BJ (cell line): ENCODE measurements around the gene SMIM10. TPM values are rescaled to one million over a fixed set of nuclear protein-coding genes. Genes with fewer than 3 reads are reported as not detected.

Experiments used
- CTCF ChIA-PET: fragments of 350-600 bp; formaldehyde crosslinking; extraction: SDS; loops from one replicate; lab custom pipeline; 2021; ENCODE audit warnings: antibody characterized with exemption, inconsistent platforms; lab: Yijun Ruan, JAX
- POLR2A ChIA-PET: fragments of 300-600 bp; sonication (Branson Sonifier 250); formaldehyde crosslinking; extraction: SDS; loops from one replicate; lab custom pipeline; 2021; ENCODE audit warnings: antibody characterized with exemption; lab: Charles Lee
- DNase-seq: peaks from one replicate; pipeline ENCODE4 v3.0.0-alpha.2; 2011; ENCODE audit warnings: low read depth
- H3K27me3 ChIP-seq: 2 replicates; pipeline ENCODE4 v1.6.0; 2011; ENCODE audit warnings: low read length; ENCODE audit not compliant: control insufficient read depth, insufficient read depth
- H3K36me3 ChIP-seq: 2 replicates; pipeline ENCODE4 v1.5.1; 2011; ENCODE audit warnings: low read length; ENCODE audit not compliant: control insufficient read depth, insufficient read depth
- H3K4me3 ChIP-seq: 2 replicates; pipeline ENCODE4 v1.5.1; 2011; ENCODE audit warnings: low read depth, mild to moderate bottlenecking, control low read depth, low read length
- CTCF ChIP-seq: IDR thresholded peaks from 2 replicates; pipeline ENCODE4 v1.5.1; 2011; ENCODE audit warnings: low read depth, mild to moderate bottlenecking, control low read depth, inconsistent platforms, low read length, moderate library complexity; ENCODE audit not compliant: insufficient read depth
- polyA plus RNA-seq: library from polyadenylated mRNA; depleted of rRNA; stranded (reverse); fragments of >200 nt; gene quantifications from 2 replicates; pipeline ENCODE4 v1.2.3, GENCODE V29; 2011

Gene SMIM10
- polyA plus RNA-seq, 1 experiment: 5.2 TPM

GRCh38 chrX:134963041-134963440 is 27.8 kb upstream of the SMIM10 start:
- Histone ChIP-seq H3K36me3 (no peaks in the 10 kb centered on the region), H3K27me3 (no peaks in the 10 kb centered on the region), H3K4me3 (no peak overlapping the region)
- POLR2A ChIA-PET: no interaction called here
- CTCF ChIA-PET: interaction anchor here (0.9 to 1.2 kb wide), 4 partner anchors 27 to 123 kb away, joined by 3 to 5 read pairs (median 4); no protein-coding TSS in a partner anchor
- TF ChIP-seq CTCF: no peak
- no peak for DNase-seq

DNA sequence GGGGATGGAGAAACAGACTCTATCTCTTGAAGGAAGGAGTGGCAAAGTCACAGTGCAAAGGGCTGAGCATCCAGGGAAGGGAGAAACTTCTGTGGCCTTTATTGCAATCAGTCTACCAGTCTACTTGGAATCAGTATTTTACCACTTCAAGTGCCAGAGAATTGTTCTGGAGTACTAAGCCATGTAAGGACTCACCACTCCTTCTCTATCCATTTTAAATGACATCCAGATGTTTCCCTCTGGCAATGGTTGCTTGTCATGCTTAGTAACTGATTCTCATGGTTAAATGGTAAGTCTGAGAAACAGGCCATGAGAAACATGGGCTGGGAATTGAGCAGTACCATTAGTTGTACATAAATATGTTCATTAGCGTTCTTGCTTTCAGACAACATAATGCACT is 21.1 kb upstream of the SMIM10 start:
- ChIA-PET POLR2A (no interaction called here), CTCF (no interaction called here)
- H3K27me3 ChIP-seq: no peaks in the 10 kb centered on the region
- TF ChIP-seq CTCF: no peak
- no peak overlapping the region for H3K4me3 ChIP-seq
- no peak for DNase-seq
- no peaks in the 10 kb centered on the region for H3K36me3 ChIP-seq

DNA sequence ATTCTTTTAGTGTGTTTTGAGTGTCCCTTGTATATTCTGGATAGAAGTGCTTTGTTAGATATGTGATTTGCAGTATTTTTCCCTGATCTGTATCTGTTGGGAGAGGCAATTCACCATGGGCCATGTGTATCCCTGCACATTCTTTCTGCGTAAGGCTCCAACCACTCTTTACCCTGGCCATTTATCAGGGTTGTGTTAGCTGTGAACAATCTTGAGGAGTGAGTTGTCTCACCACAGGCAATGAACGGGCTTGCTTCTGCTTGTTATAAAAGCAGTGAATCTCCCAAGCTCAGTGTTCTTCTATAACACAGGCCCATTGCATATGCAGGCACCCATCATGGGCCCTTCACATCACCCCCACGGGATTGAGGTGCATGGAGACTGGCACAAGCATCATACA is 18.9 kb upstream of the SMIM10 start:
- CTCF ChIA-PET: no interaction called here
- DNase-seq: no peak
- no peak for TF ChIP-seq CTCF
- POLR2A ChIA-PET: no interaction called here
- H3K27me3 ChIP-seq: no peaks in the 10 kb centered on the region; the same call in 1 of the 2 replicates
- H3K4me3 ChIP-seq: no peak overlapping the region
- no peaks in the 10 kb centered on the region for H3K36me3 ChIP-seq

DNA sequence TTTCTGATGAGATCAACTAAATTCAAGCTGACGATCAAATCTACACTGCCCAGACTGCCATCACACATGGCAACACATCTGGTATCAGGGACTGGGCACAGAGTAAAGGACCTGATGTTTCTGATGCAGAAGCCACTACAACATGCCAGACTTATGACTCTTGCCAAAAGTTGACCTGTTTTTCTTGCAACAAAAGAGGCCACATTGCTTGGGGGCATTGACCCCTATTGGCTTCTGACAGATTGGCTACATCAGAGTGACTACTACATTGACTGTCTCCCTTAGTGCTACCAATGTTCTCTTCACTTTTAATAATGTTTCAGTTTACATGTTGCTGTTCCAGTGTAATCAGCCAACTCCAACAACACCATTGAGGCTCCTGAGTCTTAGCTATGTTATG is 15.3 kb upstream of the SMIM10 start:
- CTCF ChIA-PET: interaction anchor here (0.7 to 1.3 kb wide), 2 partner anchors 23 to 111 kb away, joined by 3 to 5 read pairs; no protein-coding TSS in a partner anchor

GRCh38 chrX:134981910-134982309 is 8.9 kb upstream of the SMIM10 start:
- TF ChIP-seq CTCF: no peak
- DNase-seq: no peak
- CTCF ChIA-PET: no interaction called here
- no peaks in the 10 kb centered on the region for H3K36me3 ChIP-seq
- POLR2A ChIA-PET: no interaction called here
- no peak overlapping the region for H3K4me3 ChIP-seq
- no peaks in the 10 kb centered on the region for H3K27me3 ChIP-seq

More for the DNA sequence above, 15.3 kb upstream of the SMIM10 start:
- TF ChIP-seq CTCF: no peak
- POLR2A ChIA-PET: no interaction called here
- Histone ChIP-seq H3K27me3 (no peaks in the 10 kb centered on the region; the same call in 1 of the 2 replicates), H3K36me3 (no peaks in the 10 kb centered on the region), H3K4me3 (no peak overlapping the region)
- no peak for DNase-seq
